Effector CD4-positive, alpha-beta T cell (primary cell): Measurements from ENCODE around the gene OR52H1.

Experiments used
- DNase-seq: peaks from one replicate; pipeline ENCODE4 v3.0.0-alpha.2; 2020

Gene OR52H1

GRCh38 chr11:5531053-5531831 is 17.1 kb downstream of the OR52H1 start:
- DNase-seq: no peak

DNA sequence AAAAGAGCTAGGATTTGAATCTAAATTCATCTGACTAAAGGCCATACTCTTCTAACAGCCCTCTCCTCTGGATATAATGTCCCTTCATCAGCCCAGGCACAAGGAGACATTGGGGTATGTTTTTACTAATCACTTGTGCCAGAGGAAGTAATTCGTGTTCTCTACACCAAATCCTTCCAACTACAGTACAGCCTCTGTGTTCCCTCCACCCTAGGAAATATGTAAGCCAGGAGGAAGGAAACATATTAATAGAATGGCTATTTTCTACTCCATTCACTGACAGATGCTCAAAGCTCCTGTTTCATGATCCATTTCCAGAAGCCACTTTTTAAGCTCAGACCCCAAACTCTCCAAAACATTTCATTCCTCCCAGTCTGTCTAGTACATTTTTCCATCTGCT is 19.8 kb downstream of the OR52H1 start:
- DNase-seq: no peak

DNA sequence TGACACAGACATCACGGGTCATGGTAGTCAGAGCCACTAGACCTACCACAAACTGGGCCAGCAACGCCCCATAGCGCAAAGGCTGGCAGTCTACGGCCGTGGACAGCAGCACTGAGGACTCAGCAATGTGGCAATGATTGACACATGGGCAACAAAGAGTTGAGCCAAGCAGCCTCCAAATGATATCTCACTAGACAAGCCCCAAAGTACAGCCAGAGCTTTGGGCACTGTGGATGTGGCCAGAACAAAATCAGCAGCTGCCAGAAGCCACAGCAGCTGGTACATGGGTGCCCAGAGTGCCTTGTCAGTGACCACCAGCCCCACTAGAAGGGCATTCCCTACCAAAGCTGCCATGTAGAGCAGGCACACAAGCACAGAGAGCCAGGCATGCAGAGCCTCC is 20.6 kb downstream of the OR52H1 start:
- no peak for DNase-seq

DNA sequence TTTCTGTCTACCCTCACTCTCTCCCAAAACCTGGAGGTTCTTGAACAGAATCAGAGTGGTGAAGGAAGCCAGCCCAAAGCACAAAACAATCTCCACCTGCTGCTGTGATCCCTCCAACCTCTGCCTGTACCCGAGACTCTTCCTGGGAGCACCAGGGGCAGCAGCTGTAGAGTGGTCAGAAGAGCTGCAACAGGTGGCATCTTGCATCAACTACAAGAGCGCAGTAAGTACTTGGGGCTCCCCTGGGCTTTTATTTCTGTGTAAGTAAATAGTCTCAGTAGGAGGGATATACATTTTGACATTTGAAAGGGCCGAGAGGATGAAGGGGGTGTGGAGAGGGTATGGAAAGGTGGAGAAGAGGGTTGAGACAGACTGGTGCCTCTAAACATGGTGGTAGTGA is 23.6 kb downstream of the OR52H1 start:
- no peak for DNase-seq

- no peak for DNase-seq
Measured at GRCh38 chr11:5522308-5522707, 26.0 kb downstream of the OR52H1 start.

DNA sequence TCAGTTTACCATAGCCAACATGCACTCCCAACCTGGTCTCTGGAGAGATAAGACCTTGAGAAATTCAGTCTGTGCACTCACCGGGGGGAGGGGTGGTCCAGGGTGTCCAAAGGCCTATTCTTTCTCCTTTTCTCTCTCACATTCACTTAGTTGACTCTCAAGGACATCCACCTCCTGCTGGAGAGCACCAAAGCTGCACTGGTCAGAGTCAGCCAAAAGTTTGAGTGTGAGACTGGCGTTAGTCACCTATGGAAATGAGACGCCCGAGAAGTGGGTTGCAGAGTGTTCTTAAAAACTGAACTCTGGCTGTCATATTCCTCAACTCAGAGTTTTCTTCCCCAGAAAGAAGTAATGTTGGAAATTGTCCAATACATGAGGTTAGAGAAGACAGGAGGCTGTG is 26.8 kb downstream of the OR52H1 start:
- DNase-seq: no peak

GRCh38 chr11:5516599-5516998 is 31.7 kb downstream of the OR52H1 start, which contains the start of gene UBQLNL:
Gene UBQLNL (minus strand): TSS chr11:5516699. CDS start chr11:5516441, 258 bp downstream.
- no peak for DNase-seq

- DNase-seq: no peak
Measured at GRCh38 chr11:5514841-5515240, 33.5 kb downstream of the OR52H1 start.

- DNase-seq: no peak
Measured at GRCh38 chr11:5509803-5510202, 38.5 kb downstream of the OR52H1 start, which contains the start of gene UBQLN3. Gene UBQLN3 (minus strand): TSS chr11:5509957. CDS start chr11:5509558, 399 bp downstream.

- no peak for DNase-seq
Measured at GRCh38 chr11:5508605-5509004, 39.7 kb downstream of the OR52H1 start.

DNA sequence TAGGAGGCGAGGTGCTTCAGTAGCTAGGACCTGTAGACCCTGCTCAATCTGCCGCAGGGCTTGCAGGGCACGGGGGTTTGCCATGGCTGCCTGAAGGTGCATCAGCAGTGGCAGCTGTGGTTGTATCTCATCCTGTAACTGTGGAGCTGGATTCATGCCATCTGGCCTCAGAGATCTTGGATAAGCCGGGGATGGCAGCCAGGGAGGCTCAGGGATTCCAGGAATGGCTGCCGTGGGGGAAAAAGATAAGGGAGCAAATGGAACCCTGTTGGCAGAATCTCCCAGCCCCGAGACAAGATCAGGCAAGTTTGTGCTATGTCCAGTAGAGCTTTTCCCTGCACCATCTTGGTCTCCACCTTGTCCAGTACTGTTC is 40.4 kb downstream of the OR52H1 start:
- no peak for DNase-seq

- no peak for DNase-seq
Measured at GRCh38 chr11:5507177-5507932, 41.0 kb downstream of the OR52H1 start.

DNA sequence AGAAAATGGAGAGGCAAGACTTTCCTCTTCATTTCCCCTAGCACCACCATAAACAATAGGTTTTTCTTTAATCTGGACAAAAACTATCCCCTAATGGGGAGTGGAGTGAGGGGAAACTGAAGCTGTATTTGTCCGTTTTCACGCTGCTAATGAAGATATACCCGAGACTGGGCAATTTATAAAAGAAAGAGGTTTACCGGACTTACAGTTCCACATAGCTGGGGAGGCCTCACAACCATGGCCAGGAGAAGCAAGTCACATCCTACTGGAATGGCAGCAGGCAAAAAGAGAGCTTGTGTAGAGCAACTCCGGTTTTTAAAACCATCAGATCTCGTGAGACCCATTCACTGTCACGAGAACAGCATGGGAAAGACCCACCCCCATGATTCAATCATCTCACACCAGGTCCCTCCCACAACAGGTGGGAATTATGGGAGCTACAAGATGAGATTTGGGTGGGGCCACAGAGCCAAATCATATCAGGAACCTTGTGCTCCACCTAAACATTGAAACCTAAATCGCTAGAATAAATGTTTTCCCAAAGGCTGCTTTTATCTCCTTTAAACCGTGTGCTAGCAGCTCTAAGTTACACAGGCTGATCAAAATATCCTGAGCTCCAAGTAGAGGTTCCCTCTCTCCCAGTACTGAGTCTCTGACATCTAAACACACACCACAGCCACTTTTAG is 42.8 kb downstream of the OR52H1 start:
- DNase-seq: no peak

GRCh38 chr11:5504403-5504921 is 43.9 kb downstream of the OR52H1 start:
- no peak for DNase-seq

DNA sequence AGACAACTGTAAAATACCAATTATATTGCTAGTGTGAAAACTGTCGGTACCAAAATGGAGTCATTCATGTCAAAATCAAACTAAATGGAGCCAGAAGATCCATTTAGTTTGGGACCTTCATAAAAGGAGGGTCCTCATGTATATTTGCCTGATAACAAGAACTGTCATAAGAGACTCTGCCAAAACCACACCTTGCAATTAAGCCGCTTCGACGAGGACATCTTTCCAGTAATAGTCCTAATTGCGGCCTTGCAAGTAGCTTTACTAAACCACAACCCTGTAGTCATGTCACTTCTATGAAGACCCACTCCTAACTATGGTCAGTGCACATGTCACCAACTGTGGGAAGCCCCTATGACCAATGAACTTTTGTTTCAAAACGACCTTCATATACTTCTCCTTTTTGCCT is 47.9 kb downstream of the OR52H1 start:
- no peak for DNase-seq

DNA sequence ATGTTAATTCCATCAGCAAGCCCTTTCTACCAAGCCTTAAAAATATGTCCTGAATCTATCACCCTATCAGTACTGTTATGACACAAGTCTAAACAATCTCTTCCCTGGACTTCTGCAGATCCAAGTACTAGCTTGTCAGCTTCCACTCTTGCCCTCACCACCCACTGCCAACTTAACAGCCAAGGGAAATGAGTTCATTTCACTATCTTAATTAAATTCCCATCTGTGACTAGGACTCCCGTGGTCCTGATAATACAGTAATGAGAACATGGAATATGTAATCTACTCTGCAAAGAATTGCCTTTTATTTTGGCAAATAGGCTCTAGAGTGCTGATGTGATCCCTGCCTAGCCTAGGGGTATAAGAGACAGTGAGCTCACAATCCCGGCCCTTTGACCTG is 48.7 kb downstream of the OR52H1 start:
- no peak for DNase-seq
